Mononuclear cell (primary cell): Measurements from ENCODE around the gene TRPM2. TPM values are rescaled to one million over a fixed set of nuclear protein-coding genes. Genes with fewer than 3 reads are reported as not detected.
"Not testable (repeated sequence)": the region's sequence is repeated elsewhere in the genome, so short reads cannot be mapped to it uniquely, and the experiment has no call there.

ENCODE experiments used
- H3K27me3 ChIP-seq: 2 replicates; pipeline ENCODE4 v1.6.0; 2011; ENCODE audit warnings: low read length, control low read depth; ENCODE audit not compliant: insufficient read depth
- H3K4me1 ChIP-seq: 2 replicates; pipeline ENCODE4 v1.5.1; 2011; ENCODE audit warnings: mild to moderate bottlenecking, low read length, control low read depth; ENCODE audit not compliant: insufficient read depth
- H3K4me3 ChIP-seq: 2 replicates; pipeline ENCODE4 v1.5.1; 2011; ENCODE audit warnings: mild to moderate bottlenecking, low read length, moderate library complexity
- H3K9me3 ChIP-seq: 2 replicates; pipeline ENCODE4 v1.5.1; 2011; ENCODE audit warnings: low read depth, mild to moderate bottlenecking, control low read depth, low read length
- total RNA-seq: library from RNA; depleted of rRNA; stranded (reverse); fragments of >200 nt; gene quantifications from one replicate; pipeline ENCODE4 v1.2.3, GENCODE V29; 2012

The TRPM2 gene
- total RNA-seq, 1 donor: 2.2 TPM

DNA sequence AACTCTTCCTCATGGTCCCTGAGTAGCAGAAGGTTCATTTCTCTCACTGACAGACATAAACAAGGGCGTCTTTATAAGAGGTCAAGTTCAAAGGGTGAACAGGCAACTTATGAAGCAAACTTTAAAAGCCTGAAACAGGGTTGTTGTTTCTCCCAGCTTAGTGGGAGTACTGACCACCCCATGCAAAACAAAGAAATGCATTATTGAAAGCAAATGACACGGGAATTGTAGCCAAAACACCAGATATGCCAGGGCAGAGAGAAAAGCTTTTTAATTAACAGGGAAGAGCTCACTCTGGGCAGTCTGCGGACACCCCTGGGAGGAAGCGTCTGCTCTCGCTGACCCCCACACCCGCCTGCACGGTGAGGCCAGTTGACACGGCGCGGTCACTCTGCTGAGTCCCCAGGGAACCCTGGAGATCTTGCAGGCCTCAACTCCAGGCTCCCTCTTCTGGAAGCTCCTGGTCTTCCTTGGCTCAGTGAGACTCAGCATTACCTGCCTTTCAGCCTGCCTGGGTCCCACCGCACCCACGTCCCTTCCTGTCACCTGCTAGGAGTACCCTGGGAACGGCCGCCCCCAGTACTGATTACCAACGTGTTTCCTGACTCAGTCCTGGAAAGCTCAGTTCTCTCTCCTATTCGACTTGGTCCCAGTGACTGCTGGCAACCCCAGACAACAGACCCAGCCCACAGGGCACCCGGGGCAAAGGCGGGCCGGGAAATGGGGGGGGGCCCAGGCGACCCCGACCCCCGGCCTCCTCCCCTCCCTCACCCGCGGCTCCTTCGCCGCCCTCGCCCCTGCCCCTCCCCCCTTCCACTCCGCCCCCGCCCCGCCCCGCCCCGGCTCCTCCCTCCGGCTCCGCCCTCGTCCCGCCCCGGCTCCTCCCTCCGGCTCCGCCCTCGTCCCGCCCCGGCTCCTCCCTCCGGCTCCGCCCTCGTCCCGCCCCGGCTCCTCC is 15.2 kb upstream of the TRPM2 start:
- Histone ChIP-seq H3K9me3 (no peaks in the 10 kb centered on the region), H3K27me3 (no peaks in the 10 kb centered on the region), H3K4me3 (no peak overlapping the region), H3K4me1 (peaks cover 18% of the 10 kb centered on the region)

DNA sequence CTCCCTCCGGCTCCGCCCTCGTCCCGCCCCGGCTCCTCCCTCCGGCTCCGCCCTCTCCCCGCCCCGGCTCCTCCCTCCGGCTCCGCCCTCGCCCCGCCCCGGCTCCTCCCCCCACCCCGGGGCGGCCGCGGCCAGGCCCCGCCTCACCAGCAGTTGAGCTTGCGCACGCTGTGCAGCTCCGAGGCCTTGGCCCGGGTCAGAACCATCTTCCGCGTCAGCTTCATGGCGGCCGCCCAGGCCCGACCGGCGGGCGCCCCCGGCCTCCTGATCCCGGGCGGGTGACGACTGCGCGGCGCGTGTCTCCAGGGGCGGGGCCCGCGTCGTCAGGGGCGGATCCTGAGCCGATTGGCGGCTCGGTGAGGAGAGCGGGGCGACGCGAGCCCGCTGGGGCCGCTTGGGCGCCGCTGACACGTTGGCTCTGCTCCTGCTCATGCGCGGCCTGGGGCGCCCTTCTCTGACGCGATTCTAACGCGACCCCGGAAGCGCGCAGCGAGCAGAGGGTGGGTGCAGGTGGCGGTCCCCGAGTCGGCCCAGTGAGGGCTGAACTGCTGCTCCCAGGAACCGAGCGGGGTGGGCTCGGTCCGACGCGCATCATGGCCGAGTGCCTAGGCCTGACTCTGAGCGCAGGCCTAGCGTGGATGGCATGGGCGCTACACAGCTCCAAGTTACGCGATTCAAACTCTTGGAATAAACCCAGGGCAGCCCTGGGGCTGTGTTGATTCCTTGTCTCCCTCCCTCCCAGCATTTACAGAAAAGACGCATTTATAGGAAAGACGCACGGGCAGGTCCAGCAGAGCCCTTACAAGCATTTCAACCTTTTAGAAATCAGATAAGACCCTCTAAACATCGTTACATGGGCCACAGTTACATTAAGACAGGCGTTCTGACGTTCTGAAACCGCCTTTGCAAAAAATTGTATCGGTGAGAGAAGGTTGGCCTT is 14.2 kb upstream of the TRPM2 start, which contains the start of gene CFAP410:
CFAP410 (minus strand) TSS at position 420 of the 940 bp plus-strand sequence; CDS start at position 224, 196 bp downstream.
- Histone ChIP-seq H3K4me3 (peak within 1 kb of the TSS; percentile 93), H3K9me3 (no peaks in the 10 kb centered on the region), H3K4me1 (peaks cover 18% of the 10 kb centered on the region), H3K27me3 (no peaks in the 10 kb centered on the region)

DNA sequence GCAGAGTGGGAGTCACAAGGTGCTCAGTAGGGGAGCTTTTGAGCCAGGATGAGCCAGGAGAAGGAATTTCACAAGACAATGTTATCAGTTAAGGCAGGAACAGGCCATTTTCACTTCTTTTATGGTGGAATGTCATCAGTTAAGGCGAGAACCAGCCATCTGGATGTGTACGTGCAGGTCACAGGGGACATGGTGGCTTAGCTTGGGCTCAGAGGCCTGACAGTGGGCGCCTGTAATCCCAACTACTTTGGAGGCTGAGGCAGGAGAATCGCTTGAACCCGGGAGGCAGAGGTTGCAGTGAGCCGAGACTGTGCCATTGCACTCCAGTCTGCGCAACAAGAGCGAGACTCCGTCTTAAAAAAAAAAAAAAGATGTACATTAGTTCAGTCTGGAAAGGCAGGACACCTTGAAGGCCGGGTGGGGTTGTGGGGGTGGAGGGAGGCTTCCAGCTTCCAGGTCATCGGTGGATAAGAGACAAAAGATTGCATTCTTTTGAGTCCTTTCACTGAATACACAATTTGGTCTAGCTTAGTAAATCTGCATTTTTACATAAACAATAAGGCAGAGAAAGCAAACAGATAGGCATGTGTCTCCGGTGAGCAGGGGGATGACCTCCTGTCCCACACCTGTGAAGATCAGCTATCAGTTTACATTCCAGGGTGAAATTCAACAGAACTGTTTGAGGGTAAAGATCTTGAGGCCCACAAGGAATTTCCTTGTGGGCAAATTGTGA is 11.5 kb upstream of the TRPM2 start:
- H3K27me3 ChIP-seq, H3K4me3 ChIP-seq, H3K9me3 ChIP-seq: not testable (repeated sequence)
- peaks cover 18% of the 10 kb centered on the region for H3K4me1 ChIP-seq

DNA sequence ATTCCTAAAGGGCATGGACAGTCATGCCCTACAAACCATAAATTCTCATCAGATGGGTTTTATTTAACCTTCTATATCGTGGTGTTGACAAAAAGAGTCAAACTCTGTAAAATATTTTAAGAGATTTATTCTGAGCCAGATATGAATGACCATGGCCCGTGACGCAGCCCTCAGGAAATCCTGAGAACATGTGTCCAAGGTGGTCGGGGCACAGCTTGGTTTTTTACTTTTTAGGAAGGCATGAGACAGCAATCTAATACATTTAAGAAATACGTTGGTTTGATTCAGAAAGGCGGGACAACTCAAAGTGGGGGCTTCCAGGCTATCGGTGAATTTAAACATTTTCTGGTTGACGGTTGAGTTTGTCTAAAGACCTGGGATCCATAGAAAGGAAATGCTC is 10.4 kb upstream of the TRPM2 start:
- not testable (repeated sequence) for H3K27me3 ChIP-seq, H3K9me3 ChIP-seq, H3K4me3 ChIP-seq
- peaks cover 17% of the 10 kb centered on the region for H3K4me1 ChIP-seq

DNA sequence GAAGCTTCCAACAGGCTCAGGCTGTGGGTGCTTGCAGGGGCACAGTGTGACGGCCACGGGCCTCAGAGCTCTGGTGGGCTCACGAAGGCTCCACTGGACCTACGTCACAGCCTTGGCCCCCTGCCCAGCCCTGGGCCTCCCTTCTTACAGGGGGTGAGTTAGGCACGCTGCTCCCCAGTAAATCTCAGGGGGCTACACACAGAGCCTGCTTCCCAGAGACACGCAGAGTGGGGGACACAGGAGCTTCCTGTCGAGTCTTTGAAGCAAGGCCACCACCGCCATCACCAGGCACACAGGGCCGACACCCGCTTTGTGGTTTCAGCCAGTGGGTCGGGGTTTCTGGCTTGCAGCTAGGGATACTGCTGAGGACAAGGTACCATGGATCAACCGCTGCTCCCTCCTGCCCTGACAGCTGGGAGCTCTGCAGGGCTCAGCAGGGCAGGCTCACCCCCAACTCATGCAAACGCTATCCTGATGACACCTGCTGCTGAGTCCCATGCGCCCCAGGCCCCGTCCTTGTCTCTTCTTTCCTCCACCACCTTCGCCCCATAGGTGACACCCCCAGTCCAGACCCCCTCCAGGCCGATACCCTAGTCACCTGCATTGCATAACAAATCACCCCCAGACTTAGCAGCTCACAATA is 8.8 kb upstream of the TRPM2 start:
- Histone ChIP-seq H3K27me3 (peaks cover 4% of the 10 kb centered on the region), H3K4me1 (peaks cover 10% of the 10 kb centered on the region), H3K9me3 (no peaks in the 10 kb centered on the region), H3K4me3 (no peak overlapping the region)

DNA sequence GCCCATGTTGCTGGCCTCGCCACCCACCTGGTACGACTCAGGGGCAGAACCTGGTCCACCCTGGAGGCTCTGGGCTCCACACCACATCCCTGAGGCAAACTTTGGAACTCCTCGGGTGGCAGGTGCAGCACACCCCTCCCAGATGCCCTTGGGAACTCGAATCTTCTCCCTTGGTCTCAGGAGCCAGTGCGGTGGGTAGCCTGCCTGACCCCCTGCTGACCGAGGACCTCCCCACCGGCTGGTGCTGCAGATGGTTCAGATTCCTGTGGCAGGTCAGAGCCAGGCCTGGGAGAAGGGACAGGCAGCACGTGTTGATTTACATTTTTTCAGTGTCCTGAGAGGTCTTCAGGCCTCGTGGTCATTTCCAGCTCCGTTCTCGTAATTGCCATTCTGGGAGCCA is 7.9 kb upstream of the TRPM2 start:
- Histone ChIP-seq H3K27me3 (peaks cover 6% of the 10 kb centered on the region), H3K4me1 (peaks cover 2% of the 10 kb centered on the region), H3K9me3 (no peaks in the 10 kb centered on the region), H3K4me3 (no peak overlapping the region)

DNA sequence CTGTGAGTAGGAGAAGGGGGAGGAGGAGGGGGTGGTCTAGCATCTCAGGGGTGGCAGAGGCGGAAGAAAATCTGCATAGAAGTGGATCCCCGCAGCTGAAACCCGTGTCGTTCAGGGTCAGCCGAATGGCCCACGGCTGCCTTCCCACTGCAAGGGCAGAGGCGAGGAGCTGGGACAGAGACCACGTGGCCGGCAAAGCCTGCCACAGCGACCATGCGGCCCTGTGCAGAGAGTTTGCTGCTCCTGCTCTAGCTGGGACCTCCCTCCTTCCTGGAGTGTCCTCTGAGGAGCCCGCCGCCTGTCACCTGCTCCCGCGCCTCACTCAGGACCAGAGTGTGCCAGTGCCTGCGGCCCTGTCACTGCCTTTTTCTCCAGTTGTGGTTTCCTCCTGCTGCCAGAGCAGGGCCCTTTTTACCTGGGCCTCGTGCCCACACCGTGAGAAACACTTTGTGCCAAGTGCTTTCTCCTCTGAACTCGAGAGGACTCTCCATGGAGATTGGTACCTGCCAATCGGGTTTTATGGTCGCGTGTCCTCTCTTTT is 5.4 kb upstream of the TRPM2 start:
- H3K4me3 ChIP-seq: no peak overlapping the region
- H3K4me1 ChIP-seq: peaks cover 24% of the 10 kb centered on the region
- peaks cover 6% of the 10 kb centered on the region for H3K27me3 ChIP-seq
- no peaks in the 10 kb centered on the region for H3K9me3 ChIP-seq

DNA sequence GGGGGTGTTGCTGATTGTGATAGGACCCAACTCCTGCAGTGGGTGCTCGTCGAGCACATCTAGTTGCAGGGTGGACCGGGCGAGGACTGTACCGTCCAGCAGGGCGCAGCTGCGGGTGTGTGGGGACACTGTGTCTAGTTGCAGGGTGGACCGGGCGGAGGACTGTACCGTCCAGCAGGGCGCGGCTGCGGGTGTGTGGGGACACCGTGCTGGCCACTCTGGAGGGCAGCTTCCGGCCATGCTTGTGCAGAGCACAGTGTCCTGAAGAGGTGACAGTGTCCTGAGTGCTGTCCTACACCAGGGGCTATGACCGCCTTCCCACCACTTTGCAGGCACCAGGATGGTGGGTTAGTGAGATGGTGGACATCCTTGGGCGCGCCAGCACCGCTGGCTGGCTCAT is 4.6 kb upstream of the TRPM2 start:
- peaks cover 32% of the 10 kb centered on the region for H3K4me1 ChIP-seq
- H3K27me3 ChIP-seq: peaks cover 6% of the 10 kb centered on the region
- H3K4me3 ChIP-seq: no peak overlapping the region
- no peaks in the 10 kb centered on the region for H3K9me3 ChIP-seq

DNA sequence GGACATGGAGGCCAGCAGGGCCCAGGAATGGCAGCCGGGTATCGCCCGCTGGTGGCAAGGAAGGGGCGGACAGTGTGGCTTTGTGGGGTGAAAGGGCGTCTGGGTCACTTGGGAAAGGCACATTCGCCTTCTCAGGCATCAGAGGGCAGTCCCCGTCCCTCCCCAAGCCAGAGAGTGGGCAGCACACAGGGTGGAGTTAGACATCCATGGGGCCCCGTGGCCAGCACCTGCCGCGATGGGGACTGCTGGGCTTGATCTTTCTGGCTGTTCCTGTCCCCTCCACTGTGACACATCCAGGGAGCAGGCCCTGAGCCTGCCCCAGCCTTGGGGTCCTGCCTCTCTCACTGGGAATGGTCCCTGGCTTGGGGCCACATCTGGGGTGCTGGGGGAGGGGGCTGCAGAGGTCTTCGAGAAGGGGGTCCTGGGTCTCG is 4.0 kb upstream of the TRPM2 start:
- H3K4me3 ChIP-seq: no peak overlapping the region
- peaks cover 38% of the 10 kb centered on the region for H3K4me1 ChIP-seq
- no peaks in the 10 kb centered on the region for H3K9me3 ChIP-seq

DNA sequence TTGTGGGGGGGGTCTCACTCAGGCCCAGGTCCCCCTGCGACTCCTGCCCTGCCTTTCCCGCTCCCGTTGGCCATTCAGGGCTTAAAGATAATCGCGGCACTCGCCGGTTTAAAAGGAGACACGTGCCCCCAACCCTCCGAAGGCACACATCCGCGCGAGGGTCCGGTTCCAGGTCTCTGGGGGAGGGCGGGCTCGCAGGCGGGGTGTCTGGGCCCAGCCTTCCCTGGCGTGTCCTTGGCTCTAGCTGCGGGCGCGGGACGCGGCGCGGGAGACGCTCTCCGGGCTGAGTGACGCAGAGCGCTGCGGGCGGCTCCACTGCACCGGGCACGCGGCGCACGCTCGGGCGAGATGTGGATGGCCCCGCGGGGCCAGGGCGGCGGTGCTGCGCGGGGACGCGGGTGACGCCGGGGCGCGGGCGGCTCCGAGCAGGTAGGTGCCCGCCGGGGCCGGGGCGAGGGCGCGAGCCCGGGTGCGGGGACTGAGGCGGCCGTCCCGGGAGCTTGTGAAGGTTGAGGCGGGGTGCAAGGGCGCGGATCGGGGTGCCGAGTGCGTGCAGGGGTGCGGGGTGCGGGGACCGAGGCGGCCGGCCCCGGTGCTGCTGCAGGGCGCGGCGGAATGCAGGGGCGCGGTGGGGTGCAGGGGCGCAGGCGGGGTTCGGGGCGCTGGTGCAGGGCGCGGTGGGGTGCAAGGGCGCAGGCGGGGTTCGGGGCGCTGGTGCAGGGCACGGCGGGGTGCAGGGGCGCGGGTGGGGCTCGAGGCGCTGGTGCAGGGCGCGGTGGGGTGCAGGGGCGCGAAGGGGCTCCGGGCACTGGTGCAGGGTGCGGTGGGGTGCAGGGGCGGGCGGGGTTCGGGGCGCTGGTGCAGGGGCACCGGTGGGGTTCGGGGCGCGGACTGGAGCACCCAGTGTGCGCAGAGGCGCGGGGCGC is 3.3 kb upstream of the TRPM2 start:
- Histone ChIP-seq H3K4me1 (peaks cover 45% of the 10 kb centered on the region), H3K9me3 (no peaks in the 10 kb centered on the region), H3K4me3 (no peak overlapping the region), H3K27me3 (peaks cover 6% of the 10 kb centered on the region)

More for the DNA sequence above, 4.0 kb upstream of the TRPM2 start:
- peaks cover 6% of the 10 kb centered on the region for H3K27me3 ChIP-seq

DNA sequence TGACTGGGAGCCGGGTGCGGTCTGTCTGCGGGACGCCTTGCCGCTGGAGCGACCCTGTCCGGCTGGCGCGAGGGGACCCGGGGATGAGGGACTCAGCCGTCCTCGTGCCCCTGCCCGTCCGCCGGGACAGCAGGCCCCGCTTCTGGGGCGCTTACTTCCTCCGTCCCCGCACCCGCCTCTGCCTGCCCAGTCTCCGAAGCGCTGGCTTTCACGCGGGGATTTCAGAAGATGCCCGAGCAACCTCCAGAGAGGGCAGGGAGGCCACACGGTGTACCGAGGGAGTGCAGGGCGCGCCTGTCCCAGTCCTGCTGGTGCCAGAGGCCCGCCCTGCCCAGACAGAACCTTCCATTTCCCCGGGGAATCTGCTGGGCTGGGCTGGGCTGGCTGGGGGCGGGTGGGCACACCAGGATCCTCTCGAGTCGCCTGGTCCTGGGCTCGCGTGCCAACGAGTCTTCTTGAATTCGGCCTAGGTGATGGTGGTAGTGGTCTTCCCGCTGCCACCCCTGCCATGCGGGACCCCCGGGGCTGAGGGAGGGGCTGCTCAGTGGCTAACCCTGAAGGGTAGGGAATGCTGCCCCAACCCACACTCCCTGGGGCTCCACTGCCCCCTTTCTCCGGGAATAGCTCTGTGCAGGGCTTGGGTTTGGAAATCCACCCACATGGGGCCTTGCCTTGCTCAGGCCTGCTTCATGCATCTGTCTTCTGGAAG is 2.5 kb upstream of the TRPM2 start:
- H3K4me1 ChIP-seq: peaks cover 53% of the 10 kb centered on the region
- no peaks in the 10 kb centered on the region for H3K9me3 ChIP-seq

DNA sequence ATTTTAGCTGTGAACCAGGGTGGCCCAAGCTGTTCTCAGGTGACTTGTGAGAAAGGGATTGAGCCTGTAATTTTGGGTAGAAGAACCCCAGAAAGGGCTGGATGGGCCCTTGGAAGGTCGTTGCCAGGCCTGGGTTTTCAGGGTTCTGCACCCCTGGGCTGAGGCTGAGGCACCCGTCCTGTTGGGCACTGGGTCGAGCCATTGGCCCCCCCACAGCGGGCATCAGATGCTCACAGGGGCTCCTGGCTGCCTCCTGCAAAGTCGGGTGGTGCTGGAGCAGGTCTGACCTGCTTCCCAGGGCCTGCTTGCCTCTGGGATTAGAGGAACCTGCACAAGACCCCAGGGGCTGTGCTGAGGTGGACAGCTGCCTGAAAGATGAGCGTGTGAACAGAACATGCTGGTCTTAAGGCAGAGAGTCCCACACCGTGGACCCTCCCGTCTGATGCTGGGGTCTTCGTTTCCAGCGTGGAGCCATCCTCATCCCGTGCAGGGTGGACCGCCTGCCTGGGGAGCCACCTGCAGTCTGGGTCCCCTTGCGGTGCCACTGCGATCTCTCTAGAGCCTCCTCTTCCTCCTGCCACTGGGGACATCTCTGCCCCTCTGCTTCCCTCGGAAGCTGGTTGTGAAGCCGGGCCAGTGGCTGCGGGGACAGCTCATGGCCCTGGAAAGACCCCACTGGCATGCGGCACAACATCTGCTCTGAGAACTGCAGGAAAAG is 1.7 kb upstream of the TRPM2 start:
- H3K4me3 ChIP-seq: no peak overlapping the region
- no peaks in the 10 kb centered on the region for H3K9me3 ChIP-seq
- peaks cover 61% of the 10 kb centered on the region for H3K4me1 ChIP-seq
- H3K27me3 ChIP-seq: peaks cover 6% of the 10 kb centered on the region

More for the DNA sequence above, 2.5 kb upstream of the TRPM2 start:
- Histone ChIP-seq H3K27me3 (peaks cover 6% of the 10 kb centered on the region), H3K4me3 (no peak overlapping the region)
